ENCODE data around the gene ESRRG.

DNA sequence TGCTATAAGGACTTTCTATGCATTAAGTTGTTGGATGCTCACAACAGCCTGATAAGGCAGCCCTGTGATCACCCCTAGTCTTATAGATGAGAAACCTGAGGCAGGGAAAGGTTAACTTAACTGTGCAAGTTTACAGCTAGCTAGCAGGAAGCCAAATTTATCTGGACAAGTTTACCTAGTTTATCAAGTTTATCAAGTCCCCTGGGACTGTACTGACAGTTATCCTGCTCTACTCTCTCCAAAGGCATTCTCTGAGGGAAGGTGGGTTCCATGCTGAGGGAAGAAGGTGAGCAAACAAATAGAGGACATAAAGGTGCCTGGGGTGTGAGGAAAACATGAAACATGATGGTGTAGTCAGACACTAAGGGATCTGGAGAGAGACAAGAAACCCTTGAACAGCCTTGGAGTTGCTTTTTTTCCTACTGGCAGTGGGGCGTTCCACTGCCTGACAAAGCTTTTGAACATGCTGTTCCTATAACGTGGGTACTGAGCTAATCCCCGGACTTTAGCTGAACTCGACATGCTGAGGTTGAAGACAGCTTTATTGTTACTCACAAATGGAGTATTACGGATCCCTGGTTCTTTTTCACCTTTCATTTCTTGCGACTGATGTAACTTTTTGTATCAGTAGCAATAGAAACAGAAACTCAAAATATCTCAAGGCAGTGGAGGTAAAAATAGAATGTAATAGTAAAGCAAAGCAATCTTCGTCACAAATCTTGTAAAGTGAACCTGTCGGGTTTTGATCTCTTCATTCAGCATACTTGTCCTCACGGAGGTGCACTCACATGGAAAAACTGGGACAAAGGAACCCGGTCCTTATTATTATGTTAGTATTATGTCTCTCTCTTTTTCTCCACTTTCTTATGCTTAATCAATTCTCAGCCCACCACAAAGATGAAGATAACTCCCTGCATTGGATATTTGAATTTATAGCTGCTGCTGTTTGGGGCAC, 42.4 kb upstream of the ESRRG start:
- TF ChIP-seq, protein P1, sequence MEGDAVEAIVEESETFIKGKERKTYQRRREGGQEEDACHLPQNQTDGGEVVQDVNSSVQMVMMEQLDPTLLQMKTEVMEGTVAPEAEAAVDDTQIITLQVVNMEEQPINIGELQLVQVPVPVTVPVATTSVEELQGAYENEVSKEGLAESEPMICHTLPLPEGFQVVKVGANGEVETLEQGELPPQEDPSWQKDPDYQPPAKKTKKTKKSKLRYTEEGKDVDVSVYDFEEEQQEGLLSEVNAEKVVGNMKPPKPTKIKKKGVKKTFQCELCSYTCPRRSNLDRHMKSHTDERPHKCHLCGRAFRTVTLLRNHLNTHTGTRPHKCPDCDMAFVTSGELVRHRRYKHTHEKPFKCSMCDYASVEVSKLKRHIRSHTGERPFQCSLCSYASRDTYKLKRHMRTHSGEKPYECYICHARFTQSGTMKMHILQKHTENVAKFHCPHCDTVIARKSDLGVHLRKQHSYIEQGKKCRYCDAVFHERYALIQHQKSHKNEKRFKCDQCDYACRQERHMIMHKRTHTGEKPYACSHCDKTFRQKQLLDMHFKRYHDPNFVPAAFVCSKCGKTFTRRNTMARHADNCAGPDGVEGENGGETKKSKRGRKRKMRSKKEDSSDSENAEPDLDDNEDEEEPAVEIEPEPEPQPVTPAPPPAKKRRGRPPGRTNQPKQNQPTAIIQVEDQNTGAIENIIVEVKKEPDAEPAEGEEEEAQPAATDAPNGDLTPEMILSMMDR (IDR thresholded peaks at IDR 0.05): no peak
- TF ChIP-seq POLR2A (IDR thresholded peaks at IDR 0.05): no peak
